ENCODE results near the gene GSK3A. TPM values are rescaled to one million over a fixed set of nuclear protein-coding genes. Genes with fewer than 3 reads are reported as not detected.

GSK3A gene
- total RNA-seq, 2 donors from 2014 or later, result 12.5 to 14.5 TPM

DNA sequence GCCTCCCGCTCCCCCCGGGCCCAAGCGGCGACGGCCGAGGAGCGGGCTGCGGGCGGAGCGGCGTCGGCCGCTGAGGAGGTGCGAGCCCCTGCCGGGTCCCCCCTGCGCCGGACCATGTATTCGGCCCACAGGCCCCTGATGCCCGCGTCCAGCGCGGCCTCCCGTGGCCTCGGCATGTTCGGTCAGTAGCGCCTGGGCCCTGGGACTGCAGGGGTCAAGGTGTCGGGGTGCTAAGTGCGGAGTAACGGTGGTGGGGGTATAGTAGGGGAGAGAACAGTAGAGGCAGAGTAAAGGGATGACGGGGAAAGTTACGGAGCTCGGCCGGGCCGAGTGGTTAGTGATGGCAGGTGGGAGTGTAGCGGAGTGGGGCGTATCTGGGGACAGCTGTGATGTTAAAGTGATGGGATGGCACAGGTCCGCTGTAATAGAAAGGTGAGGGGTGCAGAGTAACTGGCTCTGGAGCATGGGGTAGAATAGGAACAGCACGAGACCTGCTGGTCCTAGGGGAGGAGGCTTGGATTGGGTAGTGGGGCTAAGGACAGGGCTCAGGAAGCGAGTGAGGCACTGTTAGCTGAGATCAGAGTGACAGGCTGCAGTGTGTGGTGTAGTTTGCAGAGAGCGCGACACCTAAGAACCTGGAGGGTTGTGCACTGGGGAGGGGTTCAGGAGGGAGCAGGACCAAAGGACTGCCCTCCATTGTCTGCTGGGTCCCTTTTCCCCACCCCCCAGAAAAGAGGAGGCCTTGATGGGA is 42.4 kb upstream of the GSK3A start:
- intact Hi-C loops (cut with DNase I), result no loop called here
- 3 to 7% methylated on average over 22 to 41 of the region's 41 CpGs for WGBS, 2 donors

GRCh38 chr19:42284066-42284501 is 41.7 kb upstream of the GSK3A start:
- peak; percentile 84 to 85 (median 84) for DNase-seq
- intact Hi-C loops (cut with DNase I), result no loop called here
- Histone ChIP-seq H3K27ac (peak overlapping the region; percentile 83 to 93 (median 90)), H3K36me3 (replicated peaks in 1 of 2; ENCODE audit: insufficient read depth in 1 of 2, low read depth in 2 of 2) (peaks cover 5 to 6% of the 10 kb centered on the region in 2 donors), H3K4me3 (no peak overlapping the region), H3K9me3 (no peaks in the 10 kb centered on the region), H3K27me3 (no peaks in the 10 kb centered on the region), H3K4me1 (peaks cover 60% of the 10 kb centered on the region)
- 0% methylated on average over 30 of the region's 76 CpGs; no CpG with 5 or more reads in 1 of the 2 donors for WGBS, 2 donors
- peak; percentile 68 for ATAC-seq
- TF ChIP-seq POLR2A (IDR thresholded peaks at IDR 0.05), result no peak
- peak in 1 of 7 experiments; percentile 10 for TF ChIP-seq CTCF (IDR thresholded peaks at IDR 0.05)

More for the DNA sequence above, 42.4 kb upstream of the GSK3A start:
- TF ChIP-seq POLR2A (IDR thresholded peaks at IDR 0.05) (no peak), CTCF (IDR thresholded peaks at IDR 0.05) (no peak)
- DNase-seq, result peak in 2 of 4 donors; percentile 30 to 40
- peaks cover 12 to 13% of the 10 kb centered on the region in 2 donors for H3K36me3 ChIP-seq (replicated peaks in 1 of 2; ENCODE audit: insufficient read depth in 1 of 2, low read depth in 2 of 2)
- no peaks in the 10 kb centered on the region for H3K9me3 ChIP-seq
- peak overlapping the region; percentile 54 to 93 (median 73) for H3K27ac ChIP-seq
- H3K27me3 ChIP-seq, result no peaks in the 10 kb centered on the region
- peaks cover 53% of the 10 kb centered on the region for H3K4me1 ChIP-seq
- ATAC-seq, result no peak
- H3K4me3 ChIP-seq, result peak overlapping the region in 1 of 2 donors; percentile 20

GRCh38 chr19:42283188-42284065 is 41.0 kb upstream of the GSK3A start:
- peaks cover 67% of the 10 kb centered on the region for H3K4me1 ChIP-seq
- peaks cover 0 to 5% of the 10 kb centered on the region in 2 donors for H3K36me3 ChIP-seq (replicated peaks in 1 of 2; ENCODE audit: insufficient read depth in 1 of 2, low read depth in 2 of 2)
- intact Hi-C loops (cut with DNase I), result no loop called here
- peak; percentile 96 to 98 (median 96) for DNase-seq
- ATAC-seq, result peak; percentile 84
- TF ChIP-seq CTCF (IDR thresholded peaks at IDR 0.05) (peak in 2 of 7 experiments; percentile 6 to 25), POLR2A (IDR thresholded peaks at IDR 0.05) (peak in 2 of 3 donors; percentile 50 to 70)
- 1 to 3% methylated on average over 9 to 64 of the region's 74 CpGs for WGBS, 2 donors
- peak overlapping the region; percentile 83 to 93 (median 90) for H3K27ac ChIP-seq
- no peak overlapping the region for H3K4me3 ChIP-seq
- no peaks in the 10 kb centered on the region for H3K27me3 ChIP-seq
- no peaks in the 10 kb centered on the region for H3K9me3 ChIP-seq

GRCh38 chr19:42282819-42283187 is 40.4 kb upstream of the GSK3A start:
- intact Hi-C loops (cut with DNase I), result no loop called here
- Histone ChIP-seq H3K27me3 (no peaks in the 10 kb centered on the region), H3K36me3 (replicated peaks in 1 of 2; ENCODE audit: insufficient read depth in 1 of 2, low read depth in 2 of 2) (peaks cover 0 to 5% of the 10 kb centered on the region in 2 donors), H3K4me3 (no peak overlapping the region), H3K9me3 (no peaks in the 10 kb centered on the region), H3K4me1 (peaks cover 73% of the 10 kb centered on the region), H3K27ac (peak overlapping the region; percentile 83 to 93 (median 90))
- DNase-seq, result no peak
- ATAC-seq, result no peak
- WGBS, 2 donors, result 48 to 49% methylated on average over 4 of the region's 4 CpGs
- no peak for TF ChIP-seq CTCF (IDR thresholded peaks at IDR 0.05)
- TF ChIP-seq POLR2A (IDR thresholded peaks at IDR 0.05), result no peak

Measured in body of pancreas (tissue), 4 donors.